ENCODE measurements around the gene BRSK2. TPM values are rescaled to one million over a fixed set of nuclear protein-coding genes. Genes with fewer than 3 reads are reported as not detected.
A peak's percentile ranks its signal among the peaks of the same experiment; 100 is the strongest.

The BRSK2 gene
- total RNA-seq, 1 donor from 2014 or later = 59.9 TPM

DNA sequence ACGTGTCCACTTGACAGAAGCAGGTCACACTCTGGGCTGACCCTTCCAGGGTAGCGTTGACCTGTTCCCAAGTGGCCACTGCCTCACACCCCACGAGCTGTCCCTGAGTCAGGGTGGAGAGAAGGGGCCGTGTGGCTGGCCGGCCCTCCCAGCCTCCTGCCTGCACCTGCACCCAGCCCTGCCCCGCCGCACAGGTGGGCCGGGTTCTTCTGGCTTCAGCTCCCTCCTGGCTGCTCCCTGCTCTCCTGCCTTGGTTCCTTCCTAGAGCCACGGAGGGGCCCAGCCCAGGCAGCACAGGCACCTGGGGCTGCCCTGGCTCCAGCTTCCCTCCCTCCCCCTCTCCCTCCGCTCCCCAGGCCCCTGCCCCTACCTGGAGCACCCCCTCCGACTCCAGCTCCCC, 54.6 kb downstream of the BRSK2 start:
- Mint-ChIP-seq H3K27me3 (ENCODE audit: low read depth) (no peaks in the 10 kb centered on the region), H3K4me1 (no peaks in the 10 kb centered on the region), H3K4me3 (no peak overlapping the region), H3K27ac (ENCODE audit: unreplicated experiment) (no peak overlapping the region), H3K9me3 (no peaks in the 10 kb centered on the region), H3K36me3 (ENCODE audit: low read depth) (no peaks in the 10 kb centered on the region)
- no peak for DNase-seq (ENCODE audit: low read depth, low spot score)
- TF ChIP-seq, protein P1, sequence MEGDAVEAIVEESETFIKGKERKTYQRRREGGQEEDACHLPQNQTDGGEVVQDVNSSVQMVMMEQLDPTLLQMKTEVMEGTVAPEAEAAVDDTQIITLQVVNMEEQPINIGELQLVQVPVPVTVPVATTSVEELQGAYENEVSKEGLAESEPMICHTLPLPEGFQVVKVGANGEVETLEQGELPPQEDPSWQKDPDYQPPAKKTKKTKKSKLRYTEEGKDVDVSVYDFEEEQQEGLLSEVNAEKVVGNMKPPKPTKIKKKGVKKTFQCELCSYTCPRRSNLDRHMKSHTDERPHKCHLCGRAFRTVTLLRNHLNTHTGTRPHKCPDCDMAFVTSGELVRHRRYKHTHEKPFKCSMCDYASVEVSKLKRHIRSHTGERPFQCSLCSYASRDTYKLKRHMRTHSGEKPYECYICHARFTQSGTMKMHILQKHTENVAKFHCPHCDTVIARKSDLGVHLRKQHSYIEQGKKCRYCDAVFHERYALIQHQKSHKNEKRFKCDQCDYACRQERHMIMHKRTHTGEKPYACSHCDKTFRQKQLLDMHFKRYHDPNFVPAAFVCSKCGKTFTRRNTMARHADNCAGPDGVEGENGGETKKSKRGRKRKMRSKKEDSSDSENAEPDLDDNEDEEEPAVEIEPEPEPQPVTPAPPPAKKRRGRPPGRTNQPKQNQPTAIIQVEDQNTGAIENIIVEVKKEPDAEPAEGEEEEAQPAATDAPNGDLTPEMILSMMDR (conservative IDR thresholded peaks at IDR 0.05) = no peak

DNA sequence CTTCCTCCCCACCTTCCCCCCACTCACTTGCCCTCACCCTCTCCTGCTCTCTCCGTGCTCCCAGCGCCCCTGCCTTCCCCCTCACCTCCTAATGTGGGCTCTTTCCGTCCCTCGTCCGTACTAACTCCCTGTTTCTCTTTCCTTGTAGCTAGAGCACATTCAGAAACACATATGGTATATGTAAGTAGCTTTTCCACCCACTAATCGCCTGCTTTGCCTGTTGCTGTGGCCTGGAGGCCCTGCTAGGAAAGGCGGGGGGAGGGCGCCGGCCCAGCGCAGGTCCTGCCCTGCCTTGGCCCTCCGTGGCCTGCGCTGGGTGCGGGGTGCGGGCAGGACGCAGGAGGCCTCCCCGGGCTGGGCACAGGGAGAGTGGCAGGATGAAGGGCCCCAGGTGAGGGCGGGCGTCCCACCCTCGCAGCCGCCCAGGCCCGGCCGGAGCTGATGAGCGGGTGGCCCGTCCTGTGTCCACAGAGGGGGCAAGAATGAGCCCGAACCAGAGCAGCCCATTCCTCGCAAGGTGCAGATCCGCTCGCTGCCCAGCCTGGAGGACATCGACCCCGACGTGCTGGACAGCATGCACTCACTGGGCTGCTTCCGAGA, 55.2 kb downstream of the BRSK2 start:
- no peaks in the 10 kb centered on the region for H3K36me3 Mint-ChIP-seq (ENCODE audit: low read depth)
- TF ChIP-seq, protein P1 (conservative IDR thresholded peaks at IDR 0.05) = no peak
- H3K4me3 Mint-ChIP-seq = no peak overlapping the region
- no peak overlapping the region for H3K27ac Mint-ChIP-seq (ENCODE audit: unreplicated experiment)
- DNase-seq (ENCODE audit: low read depth, low spot score) = no peak
- H3K4me1 Mint-ChIP-seq = no peaks in the 10 kb centered on the region
- no peaks in the 10 kb centered on the region for H3K27me3 Mint-ChIP-seq (ENCODE audit: low read depth)
- no peaks in the 10 kb centered on the region for H3K9me3 Mint-ChIP-seq

DNA sequence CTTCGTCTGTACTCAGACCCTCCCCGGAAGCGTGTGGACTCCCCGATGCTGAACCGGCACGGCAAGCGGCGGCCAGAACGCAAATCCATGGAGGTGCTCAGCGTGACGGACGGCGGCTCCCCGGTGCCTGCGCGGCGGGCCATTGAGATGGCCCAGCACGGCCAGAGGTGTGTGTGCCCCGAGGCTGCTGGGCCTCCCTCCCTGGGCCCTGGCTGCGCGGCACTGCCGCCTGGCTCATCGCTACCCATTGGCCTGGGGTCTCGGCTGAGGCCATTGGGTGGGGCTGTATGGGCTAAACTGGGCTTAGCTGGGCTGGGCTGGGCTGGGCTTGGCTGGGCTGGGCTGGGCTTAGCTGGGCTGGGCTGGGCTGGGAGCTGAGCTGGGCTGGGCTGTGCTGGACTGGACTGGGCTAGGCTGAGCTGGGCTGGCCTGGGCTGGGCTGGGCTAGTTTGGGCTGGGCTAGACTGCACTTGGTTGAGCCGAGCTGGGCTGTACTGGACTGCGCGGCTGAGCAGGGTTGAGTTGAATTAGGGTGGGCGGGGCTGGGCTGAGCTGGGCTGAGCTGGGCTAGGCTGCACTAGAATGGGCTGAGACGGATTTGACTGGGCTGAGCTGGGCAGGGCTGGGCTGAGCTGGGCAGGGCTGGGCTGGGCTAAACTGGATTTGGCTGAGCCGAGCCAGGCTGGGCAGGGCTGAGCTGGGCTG, 56.2 kb downstream of the BRSK2 start:
- Mint-ChIP-seq H3K27me3 (ENCODE audit: low read depth) (no peaks in the 10 kb centered on the region), H3K36me3 (ENCODE audit: low read depth) (no peaks in the 10 kb centered on the region), H3K9me3 (no peaks in the 10 kb centered on the region), H3K4me1 (no peaks in the 10 kb centered on the region), H3K4me3 (no peak overlapping the region), H3K27ac (ENCODE audit: unreplicated experiment) (no peak overlapping the region)
- DNase-seq (ENCODE audit: low read depth, low spot score) = no peak
- TF ChIP-seq, protein P1 (conservative IDR thresholded peaks at IDR 0.05) = no peak

DNA sequence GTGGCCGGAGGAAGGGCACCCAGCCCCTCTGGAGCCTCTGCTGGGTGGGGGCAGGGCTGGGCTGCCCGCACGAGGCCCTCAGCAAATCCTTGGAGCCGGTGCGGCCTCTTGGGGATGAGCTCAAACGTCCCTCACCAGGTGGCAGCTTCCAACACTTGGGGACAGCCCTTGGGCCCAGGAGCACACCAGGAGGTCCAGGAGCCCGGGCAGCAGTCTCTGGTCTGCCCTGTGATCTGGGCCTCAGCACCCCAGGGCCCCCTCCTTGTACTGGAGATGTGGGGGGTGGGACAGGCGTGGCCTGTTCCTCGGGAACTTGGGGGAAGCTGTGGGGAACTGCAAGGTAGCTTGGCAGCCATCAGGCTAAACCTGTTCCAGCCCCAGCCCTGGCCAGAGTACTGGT, 56.9 kb downstream of the BRSK2 start:
- no peaks in the 10 kb centered on the region for H3K36me3 Mint-ChIP-seq (ENCODE audit: low read depth)
- DNase-seq (ENCODE audit: low read depth, low spot score) = no peak
- TF ChIP-seq, protein P1 (conservative IDR thresholded peaks at IDR 0.05) = no peak
- H3K27ac Mint-ChIP-seq (ENCODE audit: unreplicated experiment) = no peak overlapping the region
- H3K4me3 Mint-ChIP-seq = no peak overlapping the region
- H3K27me3 Mint-ChIP-seq (ENCODE audit: low read depth) = no peaks in the 10 kb centered on the region
- H3K9me3 Mint-ChIP-seq = no peaks in the 10 kb centered on the region
- no peaks in the 10 kb centered on the region for H3K4me1 Mint-ChIP-seq

DNA sequence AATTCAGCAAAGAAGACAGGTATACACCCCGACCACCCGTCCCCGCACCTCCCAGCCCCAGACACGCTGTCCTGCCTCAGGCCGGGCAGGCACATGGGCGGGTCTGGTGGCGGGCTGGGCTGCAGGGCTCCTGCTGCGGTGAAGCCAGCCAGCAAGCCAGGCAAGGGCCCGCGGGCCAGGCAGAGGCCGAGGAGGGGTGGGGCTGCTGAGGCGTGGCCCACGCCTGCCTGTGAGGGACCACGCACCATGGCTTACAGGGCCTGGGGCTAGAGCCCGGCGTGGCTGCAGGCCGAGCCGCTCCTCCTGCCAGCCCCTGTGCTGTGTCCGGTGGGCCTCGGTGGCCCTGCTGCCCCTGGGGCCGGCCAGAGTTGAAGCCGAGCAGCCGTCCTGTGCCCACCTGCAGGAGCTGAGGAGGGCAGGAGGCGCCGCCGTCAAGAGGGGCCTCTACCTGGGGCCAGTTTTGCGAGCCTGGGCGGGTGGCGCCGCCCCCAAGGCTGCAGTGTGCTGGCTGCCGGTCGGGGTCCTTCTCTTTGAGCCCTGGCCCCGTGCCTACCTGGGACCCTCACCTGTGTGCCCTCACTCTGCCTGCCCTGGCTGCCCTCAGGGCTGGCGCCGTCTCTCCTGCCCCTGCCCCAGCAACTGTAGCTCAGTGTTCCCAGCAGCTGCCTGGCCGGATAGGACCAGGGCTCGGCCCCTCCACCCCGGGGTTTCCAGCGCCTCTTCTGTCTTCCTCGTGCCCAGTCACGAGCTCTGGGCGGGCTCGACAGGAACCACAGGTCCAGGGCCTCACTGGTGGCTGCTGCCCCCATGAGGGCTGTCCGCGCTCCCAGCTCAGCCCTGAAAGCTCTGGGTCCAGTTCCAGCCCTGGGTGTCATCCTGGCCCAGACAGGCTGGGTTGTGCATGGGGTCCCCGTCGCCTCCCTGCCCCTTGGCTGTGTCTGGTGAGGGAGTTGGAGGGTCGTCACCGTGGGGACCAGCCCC, 58.4 kb downstream of the BRSK2 start:
- Mint-ChIP-seq H3K27me3 (ENCODE audit: low read depth) (no peaks in the 10 kb centered on the region), H3K4me1 (no peaks in the 10 kb centered on the region), H3K27ac (ENCODE audit: unreplicated experiment) (peak overlapping the region; percentile 43)

More for the DNA sequence above, 58.4 kb downstream of the BRSK2 start:
- DNase-seq (ENCODE audit: low read depth, low spot score) = no peak
- no peaks in the 10 kb centered on the region for H3K36me3 Mint-ChIP-seq (ENCODE audit: low read depth)
- no peaks in the 10 kb centered on the region for H3K9me3 Mint-ChIP-seq
- TF ChIP-seq, protein P1 (conservative IDR thresholded peaks at IDR 0.05) = no peak
- no peak overlapping the region for H3K4me3 Mint-ChIP-seq
